Epithelial cell of proximal tubule (primary cell): Measurements from ENCODE around the gene IKZF4. TPM values are rescaled to one million over a fixed set of nuclear protein-coding genes. Genes with fewer than 3 reads are reported as not detected.

ENCODE experiments used
- DNase-seq: peaks from one replicate; pipeline ENCODE4 v3.0.0-alpha.2; 2011; ENCODE audit warnings: low read depth
- H3K4me3 ChIP-seq: 2 replicates; pipeline ENCODE4 v1.5.1; 2011; ENCODE audit warnings: low read depth, mild to moderate bottlenecking, low read length
- total RNA-seq: library from RNA; depleted of rRNA; stranded (reverse); fragments of >200 nt; gene quantifications from 2 replicates; pipeline ENCODE4 v1.2.3, GENCODE V29; 2015
- TF ChIP-seq, protein P1 (sequence below): conservative IDR thresholded peaks from 2 replicates; pipeline ENCODE4 v1.5.1; 2012; ENCODE audit warnings: low read depth, mild to moderate bottlenecking, low read length

Gene IKZF4
- total RNA-seq, 1 donor from 2014 or later, result 3.1 TPM

DNA sequence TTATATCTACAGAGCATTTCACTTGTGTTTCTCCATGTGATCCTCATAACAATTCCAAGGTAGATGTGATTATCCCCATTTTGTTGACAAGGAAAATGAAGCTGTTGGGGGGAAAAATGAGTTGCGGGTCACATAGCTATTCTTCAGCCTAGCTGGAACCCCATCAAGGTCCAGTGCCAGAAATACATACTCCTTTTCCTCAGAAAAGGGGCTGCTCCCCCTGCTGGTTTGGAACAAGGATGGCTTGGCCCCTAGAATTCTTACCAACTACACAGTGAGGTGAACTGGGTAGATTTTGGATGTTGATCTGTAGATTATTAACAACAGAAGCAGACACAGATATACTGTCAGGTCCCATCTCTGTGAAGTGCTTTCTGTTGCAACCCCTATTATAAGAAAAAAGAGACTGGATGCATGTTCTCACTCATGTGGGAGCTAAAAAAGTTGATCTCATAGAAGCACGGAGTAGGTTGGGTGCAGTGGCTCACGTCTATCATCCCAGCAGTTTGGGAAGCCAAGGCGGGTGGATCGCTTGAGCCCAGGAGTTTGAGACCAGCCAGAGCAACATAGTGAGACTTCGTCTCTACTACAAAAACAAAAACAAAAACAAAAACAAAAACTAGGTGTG lies 8.9 kb downstream of the IKZF4 start:
- H3K4me3 ChIP-seq, result no peak overlapping the region
- TF ChIP-seq, protein P1, sequence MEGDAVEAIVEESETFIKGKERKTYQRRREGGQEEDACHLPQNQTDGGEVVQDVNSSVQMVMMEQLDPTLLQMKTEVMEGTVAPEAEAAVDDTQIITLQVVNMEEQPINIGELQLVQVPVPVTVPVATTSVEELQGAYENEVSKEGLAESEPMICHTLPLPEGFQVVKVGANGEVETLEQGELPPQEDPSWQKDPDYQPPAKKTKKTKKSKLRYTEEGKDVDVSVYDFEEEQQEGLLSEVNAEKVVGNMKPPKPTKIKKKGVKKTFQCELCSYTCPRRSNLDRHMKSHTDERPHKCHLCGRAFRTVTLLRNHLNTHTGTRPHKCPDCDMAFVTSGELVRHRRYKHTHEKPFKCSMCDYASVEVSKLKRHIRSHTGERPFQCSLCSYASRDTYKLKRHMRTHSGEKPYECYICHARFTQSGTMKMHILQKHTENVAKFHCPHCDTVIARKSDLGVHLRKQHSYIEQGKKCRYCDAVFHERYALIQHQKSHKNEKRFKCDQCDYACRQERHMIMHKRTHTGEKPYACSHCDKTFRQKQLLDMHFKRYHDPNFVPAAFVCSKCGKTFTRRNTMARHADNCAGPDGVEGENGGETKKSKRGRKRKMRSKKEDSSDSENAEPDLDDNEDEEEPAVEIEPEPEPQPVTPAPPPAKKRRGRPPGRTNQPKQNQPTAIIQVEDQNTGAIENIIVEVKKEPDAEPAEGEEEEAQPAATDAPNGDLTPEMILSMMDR, result peak; percentile 89
- no peak for DNase-seq

DNA sequence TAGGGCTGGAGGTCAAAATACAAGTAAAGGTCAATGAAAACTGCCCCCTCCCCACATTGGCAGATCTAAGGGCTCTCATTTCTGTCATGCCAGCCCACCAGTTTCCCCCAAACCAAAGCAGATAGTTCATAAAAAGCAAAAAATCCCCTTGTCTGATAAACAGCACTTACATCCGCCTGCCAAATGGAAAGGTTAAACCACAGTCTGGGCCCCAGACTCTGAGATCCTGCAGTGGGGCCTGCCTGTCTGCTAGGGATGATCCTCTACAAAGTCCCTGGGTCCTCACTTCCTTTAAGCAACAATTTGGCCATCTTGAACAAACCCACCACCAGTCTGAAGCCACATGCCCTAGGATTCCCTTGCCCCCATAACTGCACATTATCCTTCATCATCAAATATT lies 11.1 kb downstream of the IKZF4 start:
- H3K4me3 ChIP-seq, result no peak overlapping the region
- TF ChIP-seq, protein P1, result no peak
- no peak for DNase-seq

DNA sequence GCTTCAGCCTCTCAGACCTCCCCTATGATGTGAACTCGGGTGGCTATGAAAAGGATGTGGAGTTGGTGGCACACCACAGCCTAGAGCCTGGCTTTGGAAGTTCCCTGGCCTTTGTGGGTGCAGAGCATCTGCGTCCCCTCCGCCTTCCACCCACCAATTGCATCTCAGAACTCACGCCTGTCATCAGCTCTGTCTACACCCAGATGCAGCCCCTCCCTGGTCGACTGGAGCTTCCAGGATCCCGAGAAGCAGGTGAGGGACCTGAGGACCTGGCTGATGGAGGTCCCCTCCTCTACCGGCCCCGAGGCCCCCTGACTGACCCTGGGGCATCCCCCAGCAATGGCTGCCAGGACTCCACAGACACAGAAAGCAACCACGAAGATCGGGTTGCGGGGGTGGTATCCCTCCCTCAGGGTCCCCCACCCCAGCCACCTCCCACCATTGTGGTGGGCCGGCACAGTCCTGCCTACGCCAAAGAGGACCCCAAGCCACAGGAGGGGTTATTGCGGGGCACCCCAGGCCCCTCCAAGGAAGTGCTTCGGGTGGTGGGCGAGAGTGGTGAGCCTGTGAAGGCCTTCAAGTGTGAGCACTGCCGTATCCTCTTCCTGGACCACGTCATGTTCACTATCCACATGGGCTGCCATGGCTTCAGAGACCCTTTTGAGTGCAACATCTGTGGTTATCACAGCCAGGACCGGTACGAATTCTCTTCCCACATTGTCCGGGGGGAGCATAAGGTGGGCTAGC lies 13.9 kb downstream of the IKZF4 start:
- TF ChIP-seq, protein P1, result no peak
- no peak overlapping the region for H3K4me3 ChIP-seq
- no peak for DNase-seq

DNA sequence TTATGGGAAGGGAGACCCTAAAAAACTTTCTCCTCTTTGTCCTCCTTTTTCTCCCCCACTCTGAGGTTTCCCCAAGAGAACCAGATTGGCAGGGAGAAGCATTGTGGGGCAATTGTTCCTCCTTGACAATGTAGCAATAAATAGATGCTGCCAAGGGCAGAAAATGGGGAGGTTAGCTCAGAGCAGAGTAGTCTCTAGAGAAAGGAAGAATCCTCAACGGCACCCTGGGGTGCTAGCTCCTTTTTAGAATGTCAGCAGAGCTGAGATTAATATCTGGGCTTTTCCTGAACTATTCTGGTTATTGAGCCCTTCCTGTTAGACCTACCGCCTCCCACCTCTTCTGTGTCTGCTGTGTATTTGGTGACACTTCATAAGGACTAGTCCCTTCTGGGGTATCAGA lies 16.3 kb downstream of the IKZF4 start:
- no peak overlapping the region for H3K4me3 ChIP-seq
- no peak for DNase-seq
- TF ChIP-seq, protein P1, result no peak

DNA sequence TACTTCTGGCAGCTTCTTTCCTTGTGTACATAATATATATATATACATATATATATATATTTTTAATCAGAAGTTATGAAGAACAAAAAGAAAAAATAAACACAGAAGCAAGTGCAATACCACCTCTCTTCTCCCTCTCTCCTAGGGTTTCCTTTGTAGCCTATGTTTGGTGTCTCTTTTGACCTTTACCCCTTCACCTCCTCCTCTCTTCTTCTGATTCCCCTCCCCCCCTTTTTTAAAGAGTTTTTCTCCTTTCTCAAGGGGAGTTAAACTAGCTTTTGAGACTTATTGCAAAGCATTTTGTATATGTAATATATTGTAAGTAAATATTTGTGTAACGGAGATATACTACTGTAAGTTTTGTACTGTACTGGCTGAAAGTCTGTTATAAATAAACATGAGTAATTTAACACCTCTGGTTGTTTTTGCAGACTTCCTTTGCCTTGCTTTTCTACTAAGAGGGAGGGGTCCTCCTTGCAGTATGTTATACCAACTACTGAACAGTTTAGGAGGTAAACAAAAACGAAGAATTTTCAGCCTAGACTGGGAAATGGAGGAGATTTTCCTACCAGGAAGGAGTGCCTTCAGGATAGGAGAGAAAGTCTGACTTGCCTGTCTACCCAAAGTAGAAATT lies 17.3 kb downstream of the IKZF4 start:
- TF ChIP-seq, protein P1, result no peak
- no peak for DNase-seq
- no peak overlapping the region for H3K4me3 ChIP-seq

DNA sequence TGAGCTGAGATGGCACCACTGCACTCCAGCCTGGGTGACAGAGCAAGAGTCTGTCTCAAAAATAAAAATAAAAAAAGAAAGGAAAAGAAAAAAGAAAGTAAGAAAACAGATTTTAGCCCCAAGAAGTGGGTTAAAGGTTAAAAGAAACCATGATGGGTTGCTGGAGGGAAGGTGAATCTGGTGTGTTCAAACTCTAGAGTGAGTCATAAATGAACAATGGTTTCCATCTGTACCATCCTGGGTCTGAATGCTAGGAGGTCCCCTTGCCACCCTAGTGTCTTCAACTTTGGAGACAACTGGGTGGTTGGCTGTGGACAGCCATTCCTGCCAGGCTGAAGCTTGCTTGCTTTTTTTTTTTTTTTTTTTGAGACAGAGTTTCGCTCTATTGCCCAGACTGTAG lies 19.3 kb downstream of the IKZF4 start:
- DNase-seq, result no peak
- TF ChIP-seq, protein P1, result no peak

More for the DNA sequence above, 19.3 kb downstream of the IKZF4 start:
- no peak overlapping the region for H3K4me3 ChIP-seq
